Upper lobe of right lung (tissue), 1 donor: ENCODE results near the gene SAXO1. TPM values are rescaled to one million over a fixed set of nuclear protein-coding genes. Genes with fewer than 3 reads are reported as not detected.
A peak's percentile ranks its signal among the peaks of the same experiment; 100 is the strongest.

Source experiments
- ATAC-seq: fragments of 200-7000 bp; cut with Tn5 transposase; one replicate; pipeline ENCODE4 v1.9.1; 2020; ENCODE audit warnings: mild to moderate bottlenecking, moderate library complexity
- DNase-seq: peaks from one replicate; pipeline ENCODE4 v3.0.0-alpha.2; 2020
- H3K27ac ChIP-seq: fragments of 200-600 bp; one replicate; pipeline ENCODE4 v1.8.0; 2022
- H3K27me3 ChIP-seq: fragments of 200-600 bp; one replicate; pipeline ENCODE4 v1.8.0; 2022; ENCODE audit warnings: mild to moderate bottlenecking
- H3K36me3 ChIP-seq: fragments of 200-600 bp; one replicate; pipeline ENCODE4 v1.8.0; 2022
- H3K4me1 ChIP-seq: fragments of 200-600 bp; one replicate; pipeline ENCODE4 v1.8.0; 2022
- H3K4me3 ChIP-seq: fragments of 200-600 bp; one replicate; pipeline ENCODE4 v1.8.0; 2022; ENCODE audit warnings: mild to moderate bottlenecking
- H3K9me3 ChIP-seq: fragments of 200-600 bp; one replicate; pipeline ENCODE4 v1.8.0; 2022
- intact Hi-C: fragments of 100-400 bp; cut with DNase I; formaldehyde crosslinking; loops from one replicate; pipeline ENCODE4 v1.11.0; 2022
- long read RNA-seq: library from polyadenylated mRNA; unstranded; transcript quantifications from one replicate; pipeline ENCODE4 v2.0.0, GENCODE V29; 2021
- total RNA-seq: library from RNA; stranded (reverse); fragmentation: NEBNext Ultra II Directional; extraction: Animal tissue kit (Norgen Biotek cat#: 25700); gene quantifications from one replicate; pipeline ENCODE4 v1.2.1, GENCODE V29; 2021
- TF ChIP-seq, protein P1 (sequence below): fragments of 200-600 bp; IDR thresholded peaks from one replicate; pipeline ENCODE4 v1.8.0; 2022; ENCODE audit warnings: antibody characterized with exemption
- donor health status: DM: no; HTN: yes; CAD: no; lungs with severe emphysema.

Gene SAXO1
- total RNA-seq: 0.12 TPM
- long read RNA-seq, partial matches to known transcripts: 0 of 1 reads
- long read RNA-seq, other reads (novel, unspliced or antisense): 1 of 1 reads

GRCh38 chr9:19033015-19033414 is at the start of gene SAXO1:
SAXO1 (minus strand) TSS chr9:19033209; CDS start chr9:19032908, 301 bp downstream.
- TF ChIP-seq, protein P1, sequence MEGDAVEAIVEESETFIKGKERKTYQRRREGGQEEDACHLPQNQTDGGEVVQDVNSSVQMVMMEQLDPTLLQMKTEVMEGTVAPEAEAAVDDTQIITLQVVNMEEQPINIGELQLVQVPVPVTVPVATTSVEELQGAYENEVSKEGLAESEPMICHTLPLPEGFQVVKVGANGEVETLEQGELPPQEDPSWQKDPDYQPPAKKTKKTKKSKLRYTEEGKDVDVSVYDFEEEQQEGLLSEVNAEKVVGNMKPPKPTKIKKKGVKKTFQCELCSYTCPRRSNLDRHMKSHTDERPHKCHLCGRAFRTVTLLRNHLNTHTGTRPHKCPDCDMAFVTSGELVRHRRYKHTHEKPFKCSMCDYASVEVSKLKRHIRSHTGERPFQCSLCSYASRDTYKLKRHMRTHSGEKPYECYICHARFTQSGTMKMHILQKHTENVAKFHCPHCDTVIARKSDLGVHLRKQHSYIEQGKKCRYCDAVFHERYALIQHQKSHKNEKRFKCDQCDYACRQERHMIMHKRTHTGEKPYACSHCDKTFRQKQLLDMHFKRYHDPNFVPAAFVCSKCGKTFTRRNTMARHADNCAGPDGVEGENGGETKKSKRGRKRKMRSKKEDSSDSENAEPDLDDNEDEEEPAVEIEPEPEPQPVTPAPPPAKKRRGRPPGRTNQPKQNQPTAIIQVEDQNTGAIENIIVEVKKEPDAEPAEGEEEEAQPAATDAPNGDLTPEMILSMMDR: no peak
- Histone ChIP-seq H3K27ac (no peak within 1 kb of the TSS), H3K9me3 (no peaks in the 10 kb centered on the region), H3K27me3 (no peaks in the 10 kb centered on the region), H3K4me3 (no peak within 1 kb of the TSS), H3K4me1 (no peaks in the 10 kb centered on the region), H3K36me3 (no peaks in the 10 kb centered on the region)
- intact Hi-C loops: no loop called here
- no peak for DNase-seq
- peak; percentile 37 for ATAC-seq

DNA sequence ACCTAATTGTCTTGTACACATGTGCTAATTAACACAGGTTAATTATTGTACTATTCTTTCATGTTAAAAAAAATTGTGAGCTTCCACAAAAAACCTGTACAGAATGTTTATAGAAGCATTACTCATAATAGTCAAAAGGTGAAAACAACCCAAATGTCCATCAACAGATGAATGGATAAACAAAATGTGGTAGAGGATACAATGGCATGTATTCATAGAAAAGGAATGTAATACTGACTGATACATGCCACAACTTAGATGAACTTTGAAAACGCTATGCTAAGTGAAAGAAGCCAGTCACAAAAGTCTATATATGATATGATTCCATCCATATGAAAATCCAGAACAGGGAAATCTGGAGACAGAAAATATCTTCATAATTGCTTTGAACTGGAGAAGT is 41.8 kb upstream of the SAXO1 start:
- no peak for ATAC-seq
- Histone ChIP-seq H3K9me3 (no peaks in the 10 kb centered on the region), H3K27me3 (no peaks in the 10 kb centered on the region), H3K36me3 (peaks cover 65% of the 10 kb centered on the region), H3K4me1 (no peaks in the 10 kb centered on the region), H3K4me3 (no peak overlapping the region), H3K27ac (no peak overlapping the region)
- no peak for DNase-seq
- TF ChIP-seq, protein P1: no peak
- intact Hi-C loops: no loop called here

DNA sequence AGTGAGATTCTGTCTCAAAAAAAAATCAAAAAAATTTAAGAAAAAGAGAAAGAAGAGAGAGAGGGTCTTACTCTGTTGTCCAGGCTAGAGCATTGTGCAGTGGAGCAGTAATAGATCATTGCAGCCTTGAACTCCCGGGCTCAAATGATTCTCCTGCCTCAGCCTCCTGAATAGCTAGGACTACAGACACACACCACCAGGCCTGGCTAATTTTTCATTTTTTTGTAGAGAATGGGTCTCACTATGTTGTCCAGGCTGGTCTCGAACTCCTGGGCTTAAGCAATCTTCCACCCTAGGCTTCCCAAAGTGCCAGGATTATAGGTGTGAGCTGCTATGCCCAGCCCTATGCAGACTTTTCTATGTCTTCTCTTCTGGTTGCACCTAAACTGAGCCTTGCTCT is 41.2 kb upstream of the SAXO1 start:
- ATAC-seq (no peak), DNase-seq (no peak)
- Histone ChIP-seq H3K4me1 (no peaks in the 10 kb centered on the region), H3K4me3 (no peak overlapping the region), H3K27me3 (no peaks in the 10 kb centered on the region), H3K36me3 (peaks cover 65% of the 10 kb centered on the region), H3K9me3 (no peaks in the 10 kb centered on the region), H3K27ac (no peak overlapping the region)
- TF ChIP-seq, protein P1: no peak
- intact Hi-C loops: no loop called here

DNA sequence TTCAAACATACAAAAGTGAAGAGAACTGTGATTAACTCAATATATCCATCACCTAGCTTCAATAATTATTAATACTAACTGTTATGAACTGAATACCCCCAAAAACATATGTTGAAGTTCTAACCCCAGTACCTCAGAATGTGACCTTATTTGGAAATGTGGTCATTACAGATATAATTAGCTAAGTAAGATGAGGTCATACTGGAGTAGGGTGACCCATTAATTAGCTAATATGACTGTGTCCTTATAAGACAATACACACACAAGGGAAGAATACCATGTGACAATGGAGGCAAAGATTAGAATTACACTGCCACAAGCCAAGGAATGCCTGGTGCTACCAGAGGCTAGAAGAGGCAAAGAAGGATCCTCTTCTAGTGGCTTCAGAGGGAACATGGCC is 24.0 kb upstream of the SAXO1 start:
- no peak overlapping the region for H3K27ac ChIP-seq
- H3K4me3 ChIP-seq: no peak overlapping the region
- peaks cover 6% of the 10 kb centered on the region for H3K4me1 ChIP-seq
- TF ChIP-seq, protein P1: no peak
- DNase-seq (no peak), ATAC-seq (no peak)
- H3K9me3 ChIP-seq: no peaks in the 10 kb centered on the region
- no peaks in the 10 kb centered on the region for H3K27me3 ChIP-seq
- intact Hi-C loops: no loop called here
- peaks cover 47% of the 10 kb centered on the region for H3K36me3 ChIP-seq

DNA sequence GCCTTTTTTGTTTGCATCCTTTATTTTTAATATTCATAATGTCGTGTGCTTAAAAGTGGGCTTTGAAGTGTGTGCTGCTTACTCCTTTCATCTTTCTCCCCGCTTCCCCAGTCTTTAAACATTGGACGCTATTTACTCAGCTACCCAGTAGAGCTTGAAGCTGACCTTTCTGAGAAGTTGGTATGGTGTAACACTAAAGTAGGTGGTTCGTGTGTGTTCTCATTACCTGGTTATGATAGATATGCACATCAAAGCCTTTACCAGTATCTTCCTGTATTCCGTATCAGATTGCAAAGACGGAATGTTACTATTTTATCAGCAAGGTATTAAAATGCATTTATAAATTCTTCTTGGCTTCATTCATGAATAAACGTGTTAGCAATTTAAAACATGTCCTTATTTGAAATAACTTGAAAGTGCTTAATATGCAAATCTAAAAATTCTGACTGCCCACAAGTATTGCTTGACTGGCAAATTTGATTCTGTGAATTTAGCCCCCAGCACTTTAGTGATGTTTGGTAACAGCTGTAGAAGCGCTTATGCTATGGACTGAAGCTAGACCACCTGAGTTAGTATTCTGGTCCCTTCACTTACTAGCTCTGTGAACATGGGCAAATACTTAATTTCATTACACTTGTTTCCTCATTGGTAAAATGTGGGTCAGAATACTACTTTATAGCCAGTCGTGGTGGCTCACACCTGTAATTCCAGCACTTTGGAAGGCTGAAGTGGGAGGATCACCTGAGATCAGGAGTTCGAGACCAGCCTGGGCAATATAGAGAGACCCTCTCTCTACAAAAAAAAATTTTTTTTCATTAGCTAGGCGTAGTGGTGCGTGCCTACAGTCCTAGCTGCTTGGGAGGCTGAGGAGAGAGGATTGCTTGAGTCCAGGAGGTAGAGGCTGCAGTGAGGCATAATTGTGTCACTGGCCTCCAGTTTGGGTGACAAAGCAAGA is 17.9 kb upstream of the SAXO1 start:
- Histone ChIP-seq H3K9me3 (no peaks in the 10 kb centered on the region), H3K4me3 (peak overlapping the region; percentile 99), H3K27ac (peak overlapping the region; percentile 95), H3K36me3 (peaks cover 5% of the 10 kb centered on the region), H3K27me3 (no peaks in the 10 kb centered on the region), H3K4me1 (peaks cover 20% of the 10 kb centered on the region)
- intact Hi-C loops: no loop called here
- ATAC-seq (no peak), DNase-seq (no peak)
- TF ChIP-seq, protein P1: no peak
